Endothelial cell of umbilical vein (primary cell): ENCODE measurements around the gene PTRH1. TPM values are rescaled to one million over a fixed set of nuclear protein-coding genes. Genes with fewer than 3 reads are reported as not detected.

ENCODE experiments used
- BruUV-seq: library from RNA; stranded (reverse); fragments of 400-500 nt; replicated peaks from 2 replicates; lab custom pipeline; 2021; lab: Mats Ljungman, UMichigan
- CTCF ChIA-PET: fragments of 300-600, 350-600 bp; sonication (Branson Sonifier 250); formaldehyde crosslinking; loops from one replicate; lab custom pipeline; 2021; ENCODE audit warnings: antibody characterized with exemption, inconsistent platforms; lab: Charles Lee
- POLR2A ChIA-PET: fragments of 300-600, 350-600 bp; sonication (Branson Sonifier 250); formaldehyde crosslinking; loops from one replicate; lab custom pipeline; 2021; ENCODE audit warnings: antibody characterized with exemption, inconsistent platforms; lab: Charles Lee
- DNase-seq: peaks from one replicate; pipeline ENCODE4 v3.0.0-alpha.2; 2011; ENCODE audit warnings: low read depth, low spot score
- FAIRE-seq: peaks from 2 replicates; lab custom pipeline; 2011; peaks lifted over from hg19 to GRCh38; lab: Jason Lieb, UNC
- H2AFZ ChIP-seq: 2 replicates; pipeline ENCODE4 v1.6.0; 2012; ENCODE audit warnings: low read depth, low read length, control low read depth, inconsistent platforms
- H3K27ac ChIP-seq: 2 replicates; pipeline ENCODE4 v1.5.1; 2011; ENCODE audit warnings: low read depth, mild to moderate bottlenecking, control low read depth, low read length, moderate library complexity; ENCODE audit not compliant: insufficient read depth
- H3K27me3 ChIP-seq, 2 experiments: 2 replicates each; pipeline versions ENCODE4 v1.6.0 to v1.6.1; 2011; ENCODE audit warnings: low read length in 2 of 2, mixed read lengths in 1 of 2; ENCODE audit not compliant: control insufficient read depth in 2 of 2, insufficient read depth in 2 of 2
- H3K36me3 ChIP-seq, 2 experiments: 2 replicates in 1 of 2; 3 replicates in 1 of 2; pipeline ENCODE4 v1.5.1; 2011; ENCODE audit warnings: low read length in 2 of 2, mild to moderate bottlenecking in 1 of 2, moderate library complexity in 1 of 2; ENCODE audit not compliant: control insufficient read depth in 2 of 2, insufficient read depth in 2 of 2; ENCODE audit errors: extremely low read depth in 1 of 2
- H3K4me1 ChIP-seq: 3 replicates; pipeline ENCODE4 v1.5.1; 2011; ENCODE audit warnings: mild to moderate bottlenecking, low read length; ENCODE audit not compliant: control insufficient read depth, insufficient read depth; ENCODE audit errors: extremely low read depth
- H3K4me2 ChIP-seq: 2 replicates; pipeline ENCODE4 v1.6.1; 2011; ENCODE audit warnings: low read length, control low read depth, mixed read lengths; ENCODE audit not compliant: insufficient read depth
- H3K4me3 ChIP-seq, 3 experiments: fragments of 200-600 bp in 1 of 3; sonication (generic), shearing (Covaris generic) in 1 of 3; replicated peaks in 1 of 3; 2 replicates each; pipeline ENCODE4 v1.5.1; 2011 to 2016; ENCODE audit warnings: control low read depth in 3 of 3, low read length in 3 of 3, mild to moderate bottlenecking in 2 of 3, inconsistent platforms in 1 of 3, low read depth in 1 of 3, moderate library complexity in 1 of 3; ENCODE audit not compliant: insufficient read depth in 1 of 3
- H3K79me2 ChIP-seq: 2 replicates; pipeline ENCODE4 v1.6.0; 2012; ENCODE audit warnings: low read length, inconsistent platforms; ENCODE audit not compliant: control insufficient read depth, insufficient read depth
- H3K9ac ChIP-seq: replicated peaks from 2 replicates; pipeline ENCODE3; 2011; ENCODE audit warnings: low read length, control low read depth; ENCODE audit not compliant: insufficient read depth; ENCODE audit errors: extremely low read depth
- H3K9me1 ChIP-seq: replicated peaks from 3 replicates; pipeline ENCODE4 v1.6.0; 2011; ENCODE audit warnings: mild to moderate bottlenecking, low read length; ENCODE audit not compliant: control insufficient read depth, insufficient read depth; ENCODE audit errors: extremely low read depth
- H3K9me3 ChIP-seq: replicated peaks from 2 replicates; pipeline ENCODE4 v1.5.1; 2012; ENCODE audit warnings: low read length, inconsistent platforms; ENCODE audit not compliant: control insufficient read depth, insufficient read depth
- H4K20me1 ChIP-seq: replicated peaks from 2 replicates; pipeline ENCODE3; 2011; ENCODE audit warnings: mild to moderate bottlenecking, low read length; ENCODE audit not compliant: control insufficient read depth, insufficient read depth; ENCODE audit errors: extremely low read depth
- CTCF ChIP-seq, 2 donors: IDR thresholded peaks; 1 replicate in 1 of 2; 2 replicates in 1 of 2; pipeline ENCODE4 v1.5.1; 2011; ENCODE audit warnings: low read length in 2 of 2, mild to moderate bottlenecking in 2 of 2, moderate library complexity in 2 of 2, control low read depth in 1 of 2, inconsistent platforms in 1 of 2, low read depth in 1 of 2; ENCODE audit not compliant: insufficient read depth in 1 of 2; ENCODE audit errors: extremely low read depth in 1 of 2
- EZH2 ChIP-seq: IDR thresholded peaks from 2 replicates; pipeline ENCODE4 v1.6.1; 2012; ENCODE audit warnings: borderline replicate concordance, low read depth, mild to moderate bottlenecking, moderate library complexity, low read length, inconsistent platforms; ENCODE audit not compliant: severe bottlenecking
- FOS ChIP-seq: IDR thresholded peaks from 2 replicates; pipeline ENCODE4 v1.6.1; 2011; ENCODE audit warnings: mild to moderate bottlenecking, low read length, moderate library complexity, borderline replicate concordance; ENCODE audit not compliant: insufficient read depth
- GATA2 ChIP-seq: IDR thresholded peaks from 2 replicates; pipeline ENCODE4 v1.7.0; 2011; ENCODE audit warnings: low read depth, mild to moderate bottlenecking, moderate library complexity, mixed read lengths, low read length; ENCODE audit not compliant: insufficient read length, insufficient read depth
- JUN ChIP-seq: IDR thresholded peaks from 2 replicates; pipeline ENCODE4 v1.6.1; 2011; ENCODE audit warnings: borderline replicate concordance, low read depth; ENCODE audit not compliant: insufficient read length, insufficient read depth
- MAX ChIP-seq: IDR thresholded peaks from 2 replicates; pipeline ENCODE4 v1.6.1; 2011; ENCODE audit not compliant: insufficient read depth, insufficient read length
- MYC ChIP-seq: IDR thresholded peaks from one replicate; pipeline ENCODE4 v1.6.1; 2011; ENCODE audit warnings: mild to moderate bottlenecking, low read depth, low read length
- POLR2A ChIP-seq: IDR thresholded peaks from 2 replicates; pipeline ENCODE4 v1.6.1; 2012; ENCODE audit warnings: low read depth, mild to moderate bottlenecking, control low read depth, low read length
- POLR2AphosphoS5 ChIP-seq: IDR thresholded peaks from 2 replicates; pipeline ENCODE4 v1.6.1; 2012; ENCODE audit warnings: low read depth, mild to moderate bottlenecking, control low read depth, low read length, moderate library complexity; ENCODE audit not compliant: insufficient read depth
- dilution Hi-C: fragments of 300-500 bp; cut with MboI; formaldehyde crosslinking; loops from one replicate; pipeline ENCODE4 v1.15.0; 2019; ENCODE audit warnings: low sequenced_read_pairs; ENCODE audit not compliant: extremely low pct_ligation_motif_present
- intact Hi-C: fragments of 100-400 bp; cut with micrococcal nuclease; formaldehyde crosslinking; loops from one replicate; pipeline ENCODE4 v1.10.0; 2022
- polyA plus RNA-seq, 4 experiments: library from polyadenylated mRNA; depleted of rRNA in 3 of 4; stranded (reverse) in 3 of 4; unstranded in 1 of 4; fragments of >200 nt; gene quantifications; 2 replicates each; pipeline versions ENCODE4 v1.2.1 to v1.2.3, GENCODE V29; 2011 to 2012; ENCODE audit warnings: missing spikeins in 1 of 4
- total RNA-seq: library from RNA; stranded (reverse); gene quantifications from 2 replicates; pipeline ENCODE4 v1.2.3, GENCODE V29; 2021

Gene PTRH1
- total and polyA plus RNA-seq, 2 donors (not counting 3 experiments of a cell fraction or from before 2014, with no cell fraction given): 25.1 to 52.2 TPM

GRCh38 chr9:127680846-127681245, 34.6 kb downstream of the PTRH1 start:
- peaks cover under 1 to 46% of the 10 kb centered on the region in 2 experiments for H3K36me3 ChIP-seq
- no peaks in the 10 kb centered on the region for H3K4me1 ChIP-seq
- no peaks in the 10 kb centered on the region for H3K27me3 ChIP-seq
- TF ChIP-seq FOS (no peak), EZH2 (no peak), MAX (no peak), POLR2A (no peak), JUN (no peak), POLR2AphosphoS5 (no peak), GATA2 (no peak), MYC (no peak), CTCF (IDR thresholded peaks at IDR 0.05; ENCODE audit: extremely low read depth in 1 of 2, insufficient read depth in 1 of 2, low read depth in 1 of 2, low read length in 2 of 2) (no peak)
- H2AFZ ChIP-seq: no peak overlapping the region
- DNase-seq (no peak), FAIRE-seq (no peak)
- no TSS peak for BruUV-seq
- POLR2A ChIA-PET: no interaction called here
- no peak overlapping the region for H3K27ac ChIP-seq
- H3K9ac ChIP-seq: no peak overlapping the region
- CTCF ChIA-PET: interaction anchor here (0.6 kb wide), 1 partner anchor 177 kb away, joined by 3 read pairs; no protein-coding TSS in a partner anchor
- H3K79me2 ChIP-seq: no peaks in the 10 kb centered on the region
- dilution Hi-C loops (no loop called here), intact Hi-C loops (no loop called here)
- no peaks in the 10 kb centered on the region for H4K20me1 ChIP-seq
- H3K9me3 ChIP-seq: no peaks in the 10 kb centered on the region
- no peak overlapping the region for H3K4me3 ChIP-seq
- no peaks in the 10 kb centered on the region for H3K9me1 ChIP-seq
- H3K4me2 ChIP-seq: no peak overlapping the region
